HepG2 (cell line): ENCODE measurements around the gene NTM. TPM values are rescaled to one million over a fixed set of nuclear protein-coding genes. Genes with fewer than 3 reads are reported as not detected.

Experiments
- ATAC-seq: fragments of 200-7000 bp; cut with Tn5 transposase; 3 replicates; pipeline ENCODE4 v1.9.1; 2020; ENCODE audit warnings: mild to moderate bottlenecking, moderate library complexity
- BruUV-seq: library from RNA; stranded (reverse); fragments of 400-500 nt; replicated peaks from 2 replicates; lab custom pipeline; 2021; lab: Mats Ljungman, UMichigan
- CTCF ChIA-PET: fragments of 300-600 bp; formaldehyde crosslinking; extraction: SDS; loops from one replicate; lab custom pipeline; 2021; ENCODE audit warnings: low total read pairs, inconsistent platforms, low intra/inter-chr PET ratio; lab: Yijun Ruan, JAX
- POLR2A ChIA-PET: fragments of 350-600 bp; sonication (Branson Sonifier 250); formaldehyde crosslinking; loops from one replicate; lab custom pipeline; 2020; ENCODE audit warnings: antibody characterized with exemption, inconsistent platforms; lab: Yijun Ruan, JAX
- DNase-seq: peaks from one replicate; pipeline ENCODE4 v3.0.0-alpha.2; 2015; ENCODE audit warnings: low spot score
- FAIRE-seq: peaks from 3 replicates; lab custom pipeline; 2011; peaks lifted over from hg19 to GRCh38; lab: Jason Lieb, UNC
- H2AFZ ChIP-seq: one replicate; pipeline ENCODE4 v1.6.1; 2011; ENCODE audit warnings: low read length, inconsistent platforms
- H3K27ac ChIP-seq: fragments of 300-600 bp; 3 replicates; pipeline ENCODE4 v1.8.0; 2011; ENCODE audit warnings: mixed run types, mild to moderate bottlenecking, mixed read lengths, low read length, inconsistent platforms; ENCODE audit not compliant: insufficient read depth; ENCODE audit errors: extremely low read length
- H3K27me3 ChIP-seq, 2 experiments: fragments of 200-600 bp in 1 of 2; 2 replicates in 1 of 2; 3 replicates in 1 of 2; pipeline versions ENCODE4 v1.6.0 to v1.8.0; 2011; ENCODE audit warnings: low read length in 2 of 2, mild to moderate bottlenecking in 2 of 2, moderate library complexity in 2 of 2, inconsistent platforms in 1 of 2; ENCODE audit not compliant: insufficient read depth in 2 of 2, control insufficient read depth in 1 of 2
- H3K36me3 ChIP-seq, 2 experiments: fragments of 200-600 bp in 1 of 2; replicated peaks in 1 of 2; 2 replicates in 1 of 2; 3 replicates in 1 of 2; pipeline versions ENCODE4 v1.5.1 to v1.8.0; 2011; ENCODE audit warnings: low read length in 2 of 2, inconsistent platforms in 1 of 2; ENCODE audit not compliant: insufficient read depth in 2 of 2, control insufficient read depth in 1 of 2
- H3K4me1 ChIP-seq: 2 replicates; pipeline ENCODE4 v1.5.1; 2012; ENCODE audit warnings: low read length, inconsistent platforms; ENCODE audit not compliant: insufficient read depth
- H3K4me2 ChIP-seq: 2 replicates; pipeline ENCODE4 v1.6.0; 2011; ENCODE audit warnings: low read depth, low read length, inconsistent platforms
- H3K4me3 ChIP-seq, 3 experiments: fragments of 200-600 bp in 1 of 3; sonication (generic), shearing (Covaris generic) in 1 of 3; replicated peaks in 1 of 3; 2 replicates each; pipeline ENCODE4 v1.5.1; 2011 to 2016; ENCODE audit warnings: low read length in 3 of 3, inconsistent platforms in 2 of 3, low read depth in 2 of 3, mild to moderate bottlenecking in 2 of 3, control low read depth in 1 of 3, mixed read lengths in 1 of 3; ENCODE audit not compliant: insufficient read depth in 1 of 3
- H3K79me2 ChIP-seq: one replicate; pipeline ENCODE4 v1.6.1; 2011; ENCODE audit warnings: low read length, inconsistent platforms; ENCODE audit not compliant: insufficient read depth
- H3K9ac ChIP-seq: 2 replicates; pipeline ENCODE4 v1.6.0; 2011; ENCODE audit warnings: mild to moderate bottlenecking, low read depth, low read length, inconsistent platforms; ENCODE audit not compliant: insufficient read depth
- H3K9me3 ChIP-seq: 2 replicates; pipeline ENCODE4 v1.5.1; 2012; ENCODE audit warnings: mild to moderate bottlenecking, low read length
- H4K20me1 ChIP-seq: 2 replicates; pipeline ENCODE4 v1.6.0; 2011; ENCODE audit warnings: inconsistent platforms, mild to moderate bottlenecking, low read length, moderate library complexity; ENCODE audit not compliant: insufficient read depth
- HNF4A ChIP-seq: sonication (generic); formaldehyde crosslinking; IDR thresholded peaks from 2 replicates; pipeline ENCODE4 v1.4.0; 2020; ENCODE audit warnings: missing genetic modification reagents
- KDM1A ChIP-seq: IDR thresholded peaks from 2 replicates; pipeline ENCODE4 v1.6.1; 2016; ENCODE audit warnings: missing compliant biosample characterization
- KLF11 ChIP-seq: IDR thresholded peaks from 2 replicates; pipeline ENCODE4 v1.6.1; 2016; ENCODE audit warnings: missing compliant biosample characterization
- KLF15 ChIP-seq: sonication (generic); formaldehyde crosslinking; IDR thresholded peaks from 2 replicates; pipeline ENCODE4 v1.8.1; 2023; ENCODE audit warnings: borderline replicate concordance, mild to moderate bottlenecking, inconsistent platforms, missing genetic modification reagents, mixed read lengths
- KLF9 ChIP-seq: IDR thresholded peaks from 2 replicates; pipeline ENCODE4 v1.6.1; 2016; ENCODE audit warnings: low read depth
- MED1 ChIP-seq: sonication (generic); formaldehyde crosslinking; IDR thresholded peaks from 2 replicates; pipeline ENCODE4 v1.4.0; 2020; ENCODE audit warnings: missing genetic modification reagents
- MEIS2 ChIP-seq: sonication (generic); formaldehyde crosslinking; IDR thresholded peaks from 2 replicates; pipeline ENCODE4 v1.9.0; 2021; ENCODE audit warnings: mild to moderate bottlenecking, missing genetic modification reagents
- MTERF4 ChIP-seq: sonication (generic); formaldehyde crosslinking; IDR thresholded peaks from 2 replicates; pipeline ENCODE4 v1.8.0; 2023; ENCODE audit warnings: mild to moderate bottlenecking, missing genetic modification reagents
- REPIN1 ChIP-seq: sonication (generic); formaldehyde crosslinking; IDR thresholded peaks from 2 replicates; pipeline ENCODE4 v1.8.0; 2022; ENCODE audit warnings: missing genetic modification reagents, low read depth, mild to moderate bottlenecking, borderline replicate concordance
- ZNF407 ChIP-seq: sonication (generic); formaldehyde crosslinking; IDR thresholded peaks from one replicate; pipeline ENCODE4 v1.5.1; 2020; ENCODE audit warnings: mild to moderate bottlenecking, missing genetic modification reagents; ENCODE audit errors: not compliant biosample characterization
- ZNF557 ChIP-seq: sonication (generic); formaldehyde crosslinking; IDR thresholded peaks from 2 replicates; pipeline ENCODE4 v1.4.0; 2020; ENCODE audit warnings: missing genetic modification reagents
- WGBS: methylation state at CpG from one replicate; pipeline ENCODE4 v1.1.6; 2017; ENCODE audit warnings: low lambda C conversion rate; 5-methylcytosine and 5-hydroxymethylcytosine counted together
- in situ Hi-C: cut with HindIII; loops from 2 replicates; pipeline ENCODE4 v1.10.0; 2017; ENCODE audit warnings: low pct_unique_long_range_greater_than_20kb; ENCODE audit not compliant: extremely low pct_ligation_motif_present
- intact Hi-C: fragments of 100-400 bp; cut with micrococcal nuclease; formaldehyde crosslinking; loops from one replicate; pipeline ENCODE4 v1.10.0; 2022; ENCODE audit not compliant: unreplicated experiment
- polyA plus RNA-seq, 8 experiments: library from polyadenylated mRNA; depleted of rRNA in 3 of 8; stranded (reverse) in 7 of 8; unstranded in 1 of 8; fragments of >200 nt; fragmentation: Illumina TruSeq in 4 of 8; extraction: Trizol in 4 of 8; gene quantifications; 2 replicates each; pipeline versions ENCODE4 v1.2.1 to v1.2.3, GENCODE V29; 2011 to 2016; ENCODE audit warnings: low read depth in 4 of 8, missing spikeins in 1 of 8, mixed read lengths in 1 of 8; ENCODE audit not compliant: insufficient read depth in 1 of 8
- total RNA-seq, 5 experiments: library from RNA; depleted of rRNA; stranded (reverse); fragments of >200 nt; fragmentation: Illumina TruSeq; extraction: Trizol; gene quantifications; 2 replicates each; pipeline ENCODE4 v1.2.3, GENCODE V29; 2016; ENCODE audit warnings: low read depth in 1 of 5
- TF ChIP-seq, protein P1 (sequence below): sonication (generic); formaldehyde crosslinking; IDR thresholded peaks from 2 replicates; pipeline ENCODE4 v1.5.0; 2020; ENCODE audit warnings: mild to moderate bottlenecking, missing genetic modification reagents, borderline replicate concordance
- TF ChIP-seq, protein P2 (sequence below): sonication (generic); formaldehyde crosslinking; IDR thresholded peaks from 2 replicates; pipeline ENCODE4 v1.9.0; 2021; ENCODE audit warnings: missing genetic modification reagents, mild to moderate bottlenecking, borderline replicate concordance

NTM gene
- total and polyA plus RNA-seq, 2 of the 13 experiments (the other 11 are each of a cell fraction or from before 2014, with no cell fraction given), result not detected

DNA sequence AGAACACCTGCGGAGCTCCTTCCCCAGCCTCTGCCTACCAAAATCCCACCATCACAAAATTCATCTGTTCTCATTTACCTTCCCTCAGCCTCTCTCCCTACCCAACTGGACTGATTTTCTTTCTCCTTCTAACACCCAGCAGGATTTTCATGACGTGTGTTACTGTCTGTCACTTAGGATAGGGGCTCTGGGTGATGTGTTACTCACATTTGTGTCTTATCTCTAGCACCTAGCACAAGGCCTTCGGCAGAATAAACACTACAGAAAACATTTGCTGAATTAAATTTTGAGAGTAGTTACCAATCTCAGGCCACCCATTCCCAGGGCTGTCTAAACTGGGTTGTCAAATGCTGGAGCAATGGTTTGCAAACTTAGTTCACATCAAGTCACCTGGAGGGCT is 88.0 kb downstream of the NTM start:
- no TSS peak for BruUV-seq
- 21% methylated on average over 3 of the region's 3 CpGs for WGBS
- no peak overlapping the region for H3K27ac ChIP-seq
- H3K4me3 ChIP-seq, result no peak overlapping the region
- DNase-seq (no peak), FAIRE-seq (no peak), ATAC-seq (no peak)
- no peaks in the 10 kb centered on the region for H3K9me3 ChIP-seq
- H4K20me1 ChIP-seq, result no peaks in the 10 kb centered on the region
- no peak overlapping the region for H3K4me2 ChIP-seq
- intact Hi-C loops (no loop called here), in situ Hi-C loops (no loop called here)
- H3K36me3 ChIP-seq, result no peaks in the 10 kb centered on the region
- no peaks in the 10 kb centered on the region for H3K27me3 ChIP-seq
- H3K79me2 ChIP-seq, result no peaks in the 10 kb centered on the region
- ChIA-PET CTCF (no interaction called here), POLR2A (no interaction called here)
- no peaks in the 10 kb centered on the region for H3K4me1 ChIP-seq
- H2AFZ ChIP-seq, result no peak overlapping the region
- H3K9ac ChIP-seq, result no peak overlapping the region
- no peak for TF ChIP-seq KLF9 (CRISPR knock-in tag)
- TF ChIP-seq REPIN1 (CRISPR knock-in tag), result no peak
- TF ChIP-seq, protein P1, sequence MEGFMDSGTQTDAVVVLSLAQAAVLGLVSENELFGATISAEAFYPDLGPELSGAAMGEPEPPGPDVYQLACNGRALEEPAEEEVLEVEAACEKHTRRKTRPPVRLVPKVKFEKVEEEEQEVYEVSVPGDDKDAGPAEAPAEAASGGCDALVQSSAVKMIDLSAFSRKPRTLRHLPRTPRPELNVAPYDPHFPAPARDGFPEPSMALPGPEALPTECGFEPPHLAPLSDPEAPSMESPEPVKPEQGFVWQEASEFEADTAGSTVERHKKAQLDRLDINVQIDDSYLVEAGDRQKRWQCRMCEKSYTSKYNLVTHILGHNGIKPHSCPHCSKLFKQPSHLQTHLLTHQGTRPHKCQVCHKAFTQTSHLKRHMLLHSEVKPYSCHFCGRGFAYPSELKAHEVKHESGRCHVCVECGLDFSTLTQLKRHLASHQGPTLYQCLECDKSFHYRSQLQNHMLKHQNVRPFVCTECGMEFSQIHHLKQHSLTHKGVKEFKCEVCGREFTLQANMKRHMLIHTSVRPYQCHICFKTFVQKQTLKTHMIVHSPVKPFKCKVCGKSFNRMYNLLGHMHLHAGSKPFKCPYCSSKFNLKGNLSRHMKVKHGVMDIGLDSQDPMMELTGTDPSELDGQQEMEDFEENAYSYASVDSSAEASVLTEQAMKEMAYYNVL, result no peak
- no peak for TF ChIP-seq KDM1A (CRISPR knock-in tag)
- no peak for TF ChIP-seq MEIS2 (CRISPR knock-in tag)
- no peak for TF ChIP-seq MED1
- no peak for TF ChIP-seq HNF4A (CRISPR knock-in tag)
- TF ChIP-seq KLF11 (CRISPR knock-in tag), result no peak
- TF ChIP-seq ZNF557 (CRISPR knock-in tag), result no peak
- no peak for TF ChIP-seq ZNF407
- TF ChIP-seq KLF15 (CRISPR knock-in tag), result no peak
- TF ChIP-seq MTERF4 (CRISPR knock-in tag), result no peak
- TF ChIP-seq, protein P2, sequence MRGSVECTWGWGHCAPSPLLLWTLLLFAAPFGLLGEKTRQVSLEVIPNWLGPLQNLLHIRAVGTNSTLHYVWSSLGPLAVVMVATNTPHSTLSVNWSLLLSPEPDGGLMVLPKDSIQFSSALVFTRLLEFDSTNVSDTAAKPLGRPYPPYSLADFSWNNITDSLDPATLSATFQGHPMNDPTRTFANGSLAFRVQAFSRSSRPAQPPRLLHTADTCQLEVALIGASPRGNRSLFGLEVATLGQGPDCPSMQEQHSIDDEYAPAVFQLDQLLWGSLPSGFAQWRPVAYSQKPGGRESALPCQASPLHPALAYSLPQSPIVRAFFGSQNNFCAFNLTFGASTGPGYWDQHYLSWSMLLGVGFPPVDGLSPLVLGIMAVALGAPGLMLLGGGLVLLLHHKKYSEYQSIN (CRISPR knock-in tag), result no peak
